Measurements from ENCODE around the gene ITPK1.

GRCh38 chr14:93136009-93136408, 20.3 kb upstream of the ITPK1 start:
- TF ChIP-seq EZH2phosphoT487 (IDR thresholded peaks at IDR 0.05; ENCODE audit: insufficient read depth, low read depth): no peak
- no peak for TF ChIP-seq EZH2 (IDR thresholded peaks at IDR 0.05; ENCODE audit: insufficient read depth, poor library complexity, severe bottlenecking)

All from GM23248 (cell line).